GM12872 (cell line): ENCODE data around the gene SRPK2.

Experiments used
- TF ChIP-seq, protein P1 (sequence below): IDR thresholded peaks from 3 replicates; pipeline ENCODE4 v1.5.1; 2011; ENCODE audit warnings: low read depth, mild to moderate bottlenecking, low read length, moderate library complexity; ENCODE audit not compliant: insufficient read depth

Gene SRPK2

DNA sequence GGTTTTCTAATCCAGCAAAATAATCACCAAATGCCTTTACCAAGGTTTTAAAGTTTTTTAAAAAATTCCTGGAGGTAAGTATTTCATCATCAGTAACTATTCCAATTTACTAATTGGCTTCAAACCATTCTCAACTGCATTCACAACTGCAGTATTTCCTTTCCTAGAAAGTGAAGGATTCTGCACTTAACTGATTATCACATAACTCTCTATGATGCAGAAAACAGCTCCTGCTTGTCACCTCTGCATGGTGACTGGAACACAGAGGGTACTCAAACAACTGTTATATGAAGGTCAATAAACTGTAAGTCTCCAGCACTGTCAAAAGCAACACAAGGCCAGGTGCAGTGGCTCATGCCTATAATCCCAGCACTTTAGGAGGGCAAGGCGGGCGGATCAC, 42.6 kb downstream of the SRPK2 start:
- TF ChIP-seq, protein P1, sequence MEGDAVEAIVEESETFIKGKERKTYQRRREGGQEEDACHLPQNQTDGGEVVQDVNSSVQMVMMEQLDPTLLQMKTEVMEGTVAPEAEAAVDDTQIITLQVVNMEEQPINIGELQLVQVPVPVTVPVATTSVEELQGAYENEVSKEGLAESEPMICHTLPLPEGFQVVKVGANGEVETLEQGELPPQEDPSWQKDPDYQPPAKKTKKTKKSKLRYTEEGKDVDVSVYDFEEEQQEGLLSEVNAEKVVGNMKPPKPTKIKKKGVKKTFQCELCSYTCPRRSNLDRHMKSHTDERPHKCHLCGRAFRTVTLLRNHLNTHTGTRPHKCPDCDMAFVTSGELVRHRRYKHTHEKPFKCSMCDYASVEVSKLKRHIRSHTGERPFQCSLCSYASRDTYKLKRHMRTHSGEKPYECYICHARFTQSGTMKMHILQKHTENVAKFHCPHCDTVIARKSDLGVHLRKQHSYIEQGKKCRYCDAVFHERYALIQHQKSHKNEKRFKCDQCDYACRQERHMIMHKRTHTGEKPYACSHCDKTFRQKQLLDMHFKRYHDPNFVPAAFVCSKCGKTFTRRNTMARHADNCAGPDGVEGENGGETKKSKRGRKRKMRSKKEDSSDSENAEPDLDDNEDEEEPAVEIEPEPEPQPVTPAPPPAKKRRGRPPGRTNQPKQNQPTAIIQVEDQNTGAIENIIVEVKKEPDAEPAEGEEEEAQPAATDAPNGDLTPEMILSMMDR = no peak

DNA sequence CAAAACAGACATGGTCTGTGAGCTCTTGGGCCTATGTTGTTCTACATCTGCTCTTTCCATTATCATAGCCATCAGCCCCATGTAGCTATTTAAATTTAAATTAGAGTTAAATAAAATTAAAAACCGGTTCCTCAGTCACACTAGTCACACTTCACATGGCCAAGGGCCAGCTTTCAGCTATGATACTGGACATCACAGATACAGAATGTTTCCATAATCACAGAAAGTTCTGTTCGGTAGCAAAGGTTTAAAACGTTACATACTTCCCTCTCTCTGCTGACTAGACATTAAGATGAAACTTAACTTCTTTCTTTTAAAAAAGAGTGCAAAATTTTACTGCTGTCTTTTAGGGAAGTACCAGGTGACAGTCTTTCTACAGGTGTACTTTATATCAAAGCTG, 43.0 kb downstream of the SRPK2 start:
- TF ChIP-seq, protein P1 = no peak

DNA sequence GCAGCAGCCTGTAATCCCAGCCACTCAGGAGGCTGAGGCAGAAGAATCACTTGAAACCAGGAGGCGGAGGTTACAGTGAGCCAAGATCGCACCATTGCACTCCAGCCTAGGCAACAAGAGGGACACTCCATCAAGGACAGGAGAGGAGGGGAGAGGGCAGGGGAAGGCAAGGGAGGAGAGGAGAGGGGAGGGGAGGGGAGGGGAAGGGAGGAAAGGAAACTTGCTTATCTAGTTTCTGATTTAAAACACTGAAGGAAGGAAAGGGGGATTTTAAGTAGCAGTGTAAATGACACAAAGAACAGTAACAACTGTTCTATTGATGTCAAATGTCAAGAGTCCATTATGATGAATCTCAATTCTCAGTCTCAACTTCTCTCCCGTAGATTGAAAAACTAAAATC, 43.7 kb downstream of the SRPK2 start:
- TF ChIP-seq, protein P1 = no peak

DNA sequence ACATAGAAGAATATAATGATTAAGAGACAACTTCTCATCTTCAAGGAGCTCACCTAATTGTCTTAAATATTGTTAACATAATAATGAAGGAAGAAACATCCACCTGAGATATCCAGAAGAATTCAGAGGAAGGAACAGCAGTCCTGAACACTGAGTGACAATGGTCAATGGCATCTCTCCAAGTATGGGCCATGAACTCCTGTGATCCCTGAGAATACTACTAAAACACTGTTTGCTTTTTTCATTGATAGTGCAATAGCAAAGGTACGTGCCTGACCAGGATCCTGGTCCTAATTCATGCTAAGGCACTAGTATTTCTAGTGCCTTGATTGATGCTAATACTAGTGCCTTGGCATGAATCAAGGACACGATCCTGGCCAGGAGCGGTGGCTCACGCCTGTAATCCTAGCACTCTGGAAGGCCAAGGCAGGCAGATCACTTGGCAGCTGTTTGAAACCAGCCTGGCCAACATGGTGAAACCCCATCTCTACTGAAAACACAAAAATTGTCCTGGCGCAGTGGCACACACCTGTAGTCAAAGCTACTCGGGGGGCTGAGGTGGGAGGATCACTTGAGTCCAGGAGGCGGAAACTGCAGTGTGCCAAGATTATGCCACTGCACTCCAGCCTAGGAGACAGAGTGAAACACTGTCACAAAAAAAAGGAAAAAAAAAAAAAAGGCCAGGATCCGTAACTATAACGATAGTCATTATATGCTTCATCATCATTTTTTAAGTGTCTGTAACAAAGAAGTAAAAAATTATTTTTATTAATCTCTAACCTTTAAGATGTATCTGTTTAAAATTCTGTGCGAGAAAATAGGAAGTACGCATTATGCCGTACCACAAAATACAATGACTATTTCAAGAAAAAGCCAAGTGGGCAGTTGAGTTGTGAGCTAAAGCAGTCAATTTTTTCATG, 49.1 kb downstream of the SRPK2 start:
- TF ChIP-seq, protein P1 = no peak

DNA sequence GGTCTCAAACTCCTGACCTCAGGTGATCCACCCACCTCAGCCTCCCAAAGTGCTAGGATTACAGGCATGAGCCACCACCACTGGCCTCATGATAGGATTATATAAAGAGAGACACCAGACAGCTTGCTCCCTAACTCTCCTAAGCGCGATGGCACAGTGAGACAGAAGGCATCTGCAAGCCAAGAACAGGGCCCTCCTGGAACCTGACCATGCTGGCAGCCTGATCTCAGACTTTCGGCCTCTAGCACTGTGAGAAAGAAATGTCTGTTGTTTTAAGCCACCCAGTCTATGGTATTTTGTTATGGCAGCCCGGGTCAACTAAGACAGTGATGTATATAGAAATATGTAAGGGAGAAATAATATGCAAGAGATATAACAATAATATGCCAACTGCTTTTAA, 51.2 kb downstream of the SRPK2 start:
- TF ChIP-seq, protein P1 = no peak

DNA sequence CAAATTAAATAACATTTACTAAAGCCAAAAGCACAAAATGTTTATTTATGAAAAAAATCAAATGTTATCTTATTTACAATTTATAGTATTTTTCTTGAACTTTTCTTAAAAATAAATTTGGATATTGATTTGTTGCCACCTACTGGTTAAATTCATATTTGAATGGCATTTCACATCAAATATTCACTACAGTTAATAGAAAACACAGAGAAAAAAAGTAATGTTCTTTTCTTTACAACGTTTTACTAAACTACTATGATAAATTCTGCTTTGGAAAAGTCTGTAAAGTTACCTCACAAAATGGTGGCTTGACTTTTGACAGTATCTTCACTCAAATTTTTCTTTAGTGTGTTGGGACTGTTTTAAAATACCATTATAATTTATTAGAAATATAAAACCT, 52.7 kb downstream of the SRPK2 start:
- TF ChIP-seq, protein P1 = no peak

DNA sequence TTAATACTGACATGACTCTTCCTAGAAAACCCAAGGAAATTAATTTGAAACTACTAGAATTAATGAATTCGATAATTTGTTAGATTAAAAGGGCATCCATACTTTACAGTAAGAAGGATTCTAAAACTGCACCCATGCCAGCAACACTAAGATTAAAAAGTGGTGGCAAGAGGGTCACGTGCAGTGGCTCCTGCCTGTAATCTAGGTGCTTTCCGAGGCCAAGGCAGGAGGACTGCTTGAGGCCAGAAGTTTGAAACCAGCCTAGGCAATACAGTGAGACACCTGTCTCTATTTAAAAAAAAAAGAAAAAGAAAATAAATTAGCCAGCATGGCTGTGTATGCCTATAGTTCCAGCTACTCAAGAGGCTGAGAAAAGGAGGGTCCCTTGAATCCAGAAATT, 58.2 kb downstream of the SRPK2 start:
- TF ChIP-seq, protein P1 = no peak
